GM12892 (cell line): ENCODE measurements around the gene TESK2.

Experiments
- POLR2AphosphoS5 ChIP-seq: IDR thresholded peaks from 2 replicates; pipeline ENCODE4 v1.6.1; 2011; ENCODE audit warnings: low read depth, low read length, control low read depth
- TAF1 ChIP-seq: IDR thresholded peaks from 2 replicates; pipeline ENCODE4 v1.6.1; 2011; ENCODE audit warnings: low read depth, mild to moderate bottlenecking, control low read depth, low read length, borderline replicate concordance

GRCh38 chr1:45306319-45306718 is 184.6 kb downstream of the TESK2 start:
- TF ChIP-seq TAF1 (peak; percentile 48; the same call in 1 of the 2 replicates), POLR2AphosphoS5 (no peak)
